SK-N-SH (cell line): ENCODE data around the gene SBF2. TPM values are rescaled to one million over a fixed set of nuclear protein-coding genes. Genes with fewer than 3 reads are reported as not detected.

Experiments
- CTCF ChIA-PET: fragments of 300-600, 350-600 bp; formaldehyde crosslinking; extraction: SDS; loops from one replicate; lab custom pipeline; 2021; lab: Yijun Ruan, JAX
- POLR2A ChIA-PET: fragments of 350-600 bp; sonication (Branson Sonifier 250); formaldehyde crosslinking; extraction: SDS; loops from one replicate; lab custom pipeline; 2020; ENCODE audit warnings: antibody characterized with exemption, inconsistent platforms; lab: Yijun Ruan, JAX
- DNase-seq: peaks from one replicate; pipeline ENCODE4 v3.0.0; 2012
- H2AFZ ChIP-seq: fragments of 200-600 bp; sonication (generic); 2 replicates; pipeline ENCODE4 v1.8.1; 2016; ENCODE audit warnings: antibody characterized with exemption, mild to moderate bottlenecking, low read depth
- H3F3A ChIP-seq: fragments of 200-600 bp; sonication (generic); replicated peaks from 2 replicates; pipeline ENCODE3; 2016; ENCODE audit warnings: antibody characterized with exemption, mild to moderate bottlenecking; ENCODE audit not compliant: insufficient read depth
- H3K27ac ChIP-seq, 2 experiments: fragments of 200-500 bp in 1 of 2; fragments of 200-600 bp in 1 of 2; sonication (Bioruptor generic) in 1 of 2; sonication (generic), shearing (Covaris generic) in 1 of 2; 2 replicates each; pipeline versions ENCODE4 v1.5.1 to v1.6.1; 2014 to 2016; ENCODE audit warnings: low read depth in 2 of 2, inconsistent platforms in 1 of 2, low read length in 1 of 2, mild to moderate bottlenecking in 1 of 2, mixed read lengths in 1 of 2
- H3K27me3 ChIP-seq: fragments of 200-600 bp; sonication (generic), shearing (Covaris generic); 2 replicates; pipeline ENCODE4 v1.6.1; 2016; ENCODE audit warnings: mixed run types; ENCODE audit not compliant: insufficient read depth
- H3K36me3 ChIP-seq, 2 experiments: fragments of 200-500 bp in 1 of 2; fragments of 200-600 bp in 1 of 2; sonication (Bioruptor generic) in 1 of 2; sonication (generic) in 1 of 2; replicated peaks in 1 of 2; 2 replicates each; pipeline versions ENCODE3 to v1.5.1; 2014 to 2016; ENCODE audit warnings: low read length in 1 of 2, mild to moderate bottlenecking in 1 of 2; ENCODE audit not compliant: insufficient read depth in 2 of 2, control insufficient read depth in 1 of 2
- H3K4me1 ChIP-seq, 2 experiments: fragments of 200-500 bp in 1 of 2; fragments of 200-600 bp in 1 of 2; sonication (Bioruptor generic) in 1 of 2; sonication (generic), shearing (Covaris generic) in 1 of 2; 2 replicates each; pipeline versions ENCODE4 v1.5.1 to v1.6.1; 2014 to 2016; ENCODE audit warnings: low read depth in 1 of 2, low read length in 1 of 2, mixed run types in 1 of 2; ENCODE audit not compliant: insufficient read depth in 2 of 2, control insufficient read depth in 1 of 2
- H3K4me2 ChIP-seq: fragments of 200-600 bp; sonication (generic), shearing (Covaris generic); 2 replicates; pipeline ENCODE4 v1.6.1; 2017; ENCODE audit warnings: mixed run types
- H3K4me3 ChIP-seq, 2 experiments: fragments of 200-500 bp in 1 of 2; fragments of 200-600 bp in 1 of 2; sonication (Bioruptor generic) in 1 of 2; sonication (generic), shearing (Covaris generic) in 1 of 2; 2 replicates each; pipeline versions ENCODE4 v1.5.1 to v1.8.1; 2014 to 2016; ENCODE audit warnings: low read depth in 2 of 2, inconsistent platforms in 1 of 2, low read length in 1 of 2, mild to moderate bottlenecking in 1 of 2, mixed read lengths in 1 of 2, moderate library complexity in 1 of 2
- H3K79me2 ChIP-seq: fragments of 200-600 bp; sonication (generic); 2 replicates; pipeline ENCODE4 v1.8.1; 2017; ENCODE audit warnings: mild to moderate bottlenecking; ENCODE audit not compliant: insufficient read depth
- H3K9ac ChIP-seq: fragments of 200-600 bp; sonication (generic); 2 replicates; pipeline ENCODE4 v1.6.1; 2017; ENCODE audit warnings: mixed run types
- H3K9me2 ChIP-seq: fragments of 200-600 bp; sonication (generic); 2 replicates; pipeline ENCODE4 v1.6.1; 2017; ENCODE audit warnings: mixed run types
- H3K9me3 ChIP-seq: fragments of 200-600 bp; sonication (generic); 2 replicates; pipeline ENCODE4 v1.6.1; 2017; ENCODE audit warnings: mixed run types, mild to moderate bottlenecking, moderate library complexity
- H4K20me1 ChIP-seq: fragments of 200-600 bp; sonication (generic); 2 replicates; pipeline ENCODE4 v1.6.1; 2017; ENCODE audit warnings: mild to moderate bottlenecking, mixed run types; ENCODE audit not compliant: insufficient read depth
- CTCF ChIP-seq: fragments of 200-600 bp; sonication (generic); IDR thresholded peaks from 2 replicates; pipeline ENCODE4 v1.6.1; 2017; ENCODE audit warnings: antibody characterized with exemption, mild to moderate bottlenecking, moderate library complexity
- ELF1 ChIP-seq: IDR thresholded peaks from 2 replicates; pipeline ENCODE4 v1.4.0; 2012
- MEF2A ChIP-seq: IDR thresholded peaks from 2 replicates; pipeline ENCODE4 v1.4.0; 2012; ENCODE audit warnings: low read depth, borderline replicate concordance
- RXRA ChIP-seq: IDR thresholded peaks from 2 replicates; pipeline ENCODE4 v1.4.0; 2012; ENCODE audit warnings: low read depth, mild to moderate bottlenecking, borderline replicate concordance
- SIN3A ChIP-seq: IDR thresholded peaks from 2 replicates; pipeline ENCODE4 v1.6.1; 2012; ENCODE audit warnings: low read depth, mild to moderate bottlenecking, low read length, moderate library complexity, borderline replicate concordance
- SMC3 ChIP-seq: IDR thresholded peaks from 2 replicates; pipeline ENCODE4 v1.6.1; 2012; ENCODE audit warnings: low read depth, low read length, improper control_type of control experiment
- WGBS: methylation state at CpG from one replicate; pipeline ENCODE4 v1.1.6; 2017; ENCODE audit warnings: low lambda C conversion rate; 5-methylcytosine and 5-hydroxymethylcytosine counted together
- polyA plus RNA-seq, 3 experiments: library from polyadenylated mRNA; depleted of rRNA; stranded (reverse); fragments of >200 nt; gene quantifications; 2 replicates each; pipeline ENCODE4 v1.2.3, GENCODE V29; 2012
- TF ChIP-seq, protein P1 (sequence below): IDR thresholded peaks from 2 replicates; pipeline ENCODE4; 2012

SBF2 gene
- polyA plus RNA-seq, 1 of the 3 experiments (the other 2 are of a cell fraction), result 23.0 TPM

- no peak overlapping the region for H2AFZ ChIP-seq
- 87% methylated on average over 2 of the region's 2 CpGs for WGBS
- CTCF ChIA-PET, result no interaction called here
These were observed 406.5 kb downstream of the SBF2 start for GRCh38 chr11:9887472-9887871.

DNA sequence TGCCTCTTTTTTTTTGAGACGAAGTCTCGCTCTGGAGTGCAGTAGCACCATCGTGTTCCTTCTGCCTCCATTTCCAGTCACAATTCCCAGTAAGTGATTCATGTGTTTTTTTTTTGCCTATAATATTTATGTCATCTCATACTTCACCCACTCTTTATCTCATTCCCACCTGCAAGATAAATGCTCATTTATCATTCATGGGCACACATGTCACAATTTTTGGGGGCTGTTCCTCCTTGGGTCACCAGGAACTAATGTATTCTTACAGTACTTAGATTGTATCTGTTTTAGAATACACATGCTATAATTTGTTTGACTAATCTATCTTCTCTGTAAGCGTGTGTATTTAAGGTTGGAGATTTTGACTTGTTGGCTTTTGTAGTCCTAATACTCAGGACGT is 407.4 kb downstream of the SBF2 start:
- no peak overlapping the region for H3K27ac ChIP-seq
- H3K9me2 ChIP-seq, result no peaks in the 10 kb centered on the region
- no peak overlapping the region for H3K4me3 ChIP-seq
- CTCF ChIA-PET, result no interaction called here
- H4K20me1 ChIP-seq, result no peaks in the 10 kb centered on the region
- 97% methylated on average over 5 of the region's 5 CpGs for WGBS
- TF ChIP-seq RXRA, result no peak
- TF ChIP-seq ELF1, result no peak
- no peak for TF ChIP-seq SIN3A
- TF ChIP-seq MEF2A, result no peak
- no peak for TF ChIP-seq SMC3
- TF ChIP-seq, protein P1, sequence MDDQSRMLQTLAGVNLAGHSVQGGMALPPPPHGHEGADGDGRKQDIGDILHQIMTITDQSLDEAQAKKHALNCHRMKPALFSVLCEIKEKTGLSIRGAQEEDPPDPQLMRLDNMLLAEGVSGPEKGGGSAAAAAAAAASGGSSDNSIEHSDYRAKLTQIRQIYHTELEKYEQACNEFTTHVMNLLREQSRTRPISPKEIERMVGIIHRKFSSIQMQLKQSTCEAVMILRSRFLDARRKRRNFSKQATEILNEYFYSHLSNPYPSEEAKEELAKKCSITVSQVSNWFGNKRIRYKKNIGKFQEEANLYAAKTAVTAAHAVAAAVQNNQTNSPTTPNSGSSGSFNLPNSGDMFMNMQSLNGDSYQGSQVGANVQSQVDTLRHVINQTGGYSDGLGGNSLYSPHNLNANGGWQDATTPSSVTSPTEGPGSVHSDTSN, result no peak
- no peak overlapping the region for H2AFZ ChIP-seq
- no peaks in the 10 kb centered on the region for H3K9me3 ChIP-seq
- no peaks in the 10 kb centered on the region for H3K27me3 ChIP-seq
- H3K9ac ChIP-seq, result no peak overlapping the region
- H3K36me3 ChIP-seq, result peaks cover 0 to 5% of the 10 kb centered on the region in 2 experiments
- no peak overlapping the region for H3K4me2 ChIP-seq
- H3K4me1 ChIP-seq, result no peaks in the 10 kb centered on the region
- no peaks in the 10 kb centered on the region for H3K79me2 ChIP-seq
- peaks cover 5% of the 10 kb centered on the region for H3F3A ChIP-seq
- DNase-seq, result no peak
- POLR2A ChIA-PET, result interaction anchor here (0.7 kb wide), 1 partner anchor 1856 kb away, joined by 3 read pairs; no protein-coding TSS in a partner anchor

More at GRCh38 chr11:9887472-9887871, 406.5 kb downstream of the SBF2 start:
- Histone ChIP-seq H4K20me1 (no peaks in the 10 kb centered on the region), H3K79me2 (no peaks in the 10 kb centered on the region), H3K9me2 (no peaks in the 10 kb centered on the region), H3K27me3 (no peaks in the 10 kb centered on the region), H3F3A (peaks cover 5% of the 10 kb centered on the region), H3K36me3 (peaks cover 0 to 7% of the 10 kb centered on the region in 2 experiments), H3K27ac (no peak overlapping the region), H3K9ac (no peak overlapping the region), H3K9me3 (no peaks in the 10 kb centered on the region), H3K4me2 (no peak overlapping the region), H3K4me3 (no peak overlapping the region), H3K4me1 (no peaks in the 10 kb centered on the region)
- POLR2A ChIA-PET, result no interaction called here
- no peak for DNase-seq
- no peak for TF ChIP-seq CTCF

DNA sequence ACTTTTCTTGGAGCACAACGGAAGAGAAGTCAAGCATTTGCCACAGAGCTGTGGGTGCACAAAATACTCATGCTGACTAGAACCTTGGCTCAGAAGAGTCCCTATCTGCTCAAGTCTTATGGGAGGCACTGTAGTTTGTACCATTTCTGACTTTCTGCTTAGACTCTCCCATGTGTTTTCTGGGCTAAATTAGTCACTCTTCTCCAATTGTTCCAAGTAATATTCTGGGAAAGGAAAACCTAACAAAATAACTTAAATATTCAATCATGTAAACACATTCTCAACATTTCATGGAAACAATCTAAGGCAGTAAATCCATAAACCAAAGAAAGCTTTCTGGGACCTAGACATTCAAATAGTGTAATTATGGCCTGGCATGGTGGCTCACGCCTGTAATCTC is 409.4 kb downstream of the SBF2 start:
- ChIA-PET POLR2A (no interaction called here), CTCF (no interaction called here)
- H2AFZ ChIP-seq, result no peak overlapping the region
- no peaks in the 10 kb centered on the region for H3K9me3 ChIP-seq
- H3K4me1 ChIP-seq, result no peaks in the 10 kb centered on the region; a peak in 1 of 4 replicates
- H3K79me2 ChIP-seq, result no peaks in the 10 kb centered on the region
- 84% methylated on average over 2 of the region's 2 CpGs for WGBS
- H3F3A ChIP-seq, result peaks cover 5% of the 10 kb centered on the region
- no peak overlapping the region for H3K4me3 ChIP-seq
- peaks cover 0 to 4% of the 10 kb centered on the region in 2 experiments for H3K36me3 ChIP-seq
- no peak overlapping the region for H3K4me2 ChIP-seq
- no peak overlapping the region for H3K27ac ChIP-seq
- DNase-seq, result no peak
- no peaks in the 10 kb centered on the region for H3K27me3 ChIP-seq
- H3K9me2 ChIP-seq, result no peaks in the 10 kb centered on the region
- H3K9ac ChIP-seq, result no peak overlapping the region
- no peak for TF ChIP-seq SMC3
- no peaks in the 10 kb centered on the region for H4K20me1 ChIP-seq
